Limb (tissue), 2 donors: ENCODE data around the gene MYO6.
"Not testable (repeated sequence)": the region's sequence is repeated elsewhere in the genome, so short reads cannot be mapped to it uniquely, and the experiment has no call there.

Experiments used
- DNase-seq, 2 donors: peaks; one replicate each; pipeline ENCODE4 v3.0.0-alpha.2; 2016; ENCODE audit errors: extremely low spot score in 2 of 2

Gene MYO6

GRCh38 chr6:75884822-75885221, 135.8 kb downstream of the MYO6 start:
- no peak for DNase-seq

- no peak for DNase-seq
These were observed 143.3 kb downstream of the MYO6 start for GRCh38 chr6:75892384-75892783.

- peak in 1 of 2 donors; percentile 85 for DNase-seq
These were observed 144.2 kb downstream of the MYO6 start for GRCh38 chr6:75893058-75893775.

- DNase-seq, result no peak
These were observed 144.7 kb downstream of the MYO6 start for GRCh38 chr6:75893776-75894152.

- DNase-seq, result no peak
These were observed 147.5 kb downstream of the MYO6 start for GRCh38 chr6:75896526-75896925.

- DNase-seq, result not testable (repeated sequence)
These were observed 151.2 kb downstream of the MYO6 start for GRCh38 chr6:75900216-75900615.

- not testable (repeated sequence) for DNase-seq
These were observed 156.1 kb downstream of the MYO6 start for GRCh38 chr6:75905129-75905528.

GRCh38 chr6:75906871-75907270, 157.8 kb downstream of the MYO6 start:
- no peak for DNase-seq

GRCh38 chr6:75907444-75907843, 158.4 kb downstream of the MYO6 start:
- no peak for DNase-seq

GRCh38 chr6:75913040-75913439, 164.0 kb downstream of the MYO6 start:
- DNase-seq, result no peak

GRCh38 chr6:75922226-75922625, 173.2 kb downstream of the MYO6 start:
- no peak for DNase-seq

- no peak for DNase-seq
These were observed 177.5 kb downstream of the MYO6 start for GRCh38 chr6:75926293-75927168.

GRCh38 chr6:75931011-75931680, 182.1 kb downstream of the MYO6 start:
- DNase-seq, result peak; percentile 30 to 33

- peak in 1 of 2 donors; percentile 55 for DNase-seq
These were observed 183.0 kb downstream of the MYO6 start for GRCh38 chr6:75932067-75932466.

GRCh38 chr6:75933387-75933975, 184.4 kb downstream of the MYO6 start:
- no peak for DNase-seq

- DNase-seq, result peak; percentile 71 to 88
These were observed 185.8 kb downstream of the MYO6 start for GRCh38 chr6:75934643-75935472.

- DNase-seq, result no peak
These were observed 186.4 kb downstream of the MYO6 start for GRCh38 chr6:75935473-75935793.

GRCh38 chr6:75936682-75937081, 187.6 kb downstream of the MYO6 start:
- no peak for DNase-seq

- DNase-seq, result no peak
These were observed 188.8 kb downstream of the MYO6 start for GRCh38 chr6:75937846-75938245.

GRCh38 chr6:75940564-75940963, 191.5 kb downstream of the MYO6 start:
- no peak for DNase-seq

- DNase-seq, result no peak
These were observed 192.5 kb downstream of the MYO6 start for GRCh38 chr6:75941509-75941908.
